ENCODE data around the gene INPP4A.

INPP4A gene

DNA sequence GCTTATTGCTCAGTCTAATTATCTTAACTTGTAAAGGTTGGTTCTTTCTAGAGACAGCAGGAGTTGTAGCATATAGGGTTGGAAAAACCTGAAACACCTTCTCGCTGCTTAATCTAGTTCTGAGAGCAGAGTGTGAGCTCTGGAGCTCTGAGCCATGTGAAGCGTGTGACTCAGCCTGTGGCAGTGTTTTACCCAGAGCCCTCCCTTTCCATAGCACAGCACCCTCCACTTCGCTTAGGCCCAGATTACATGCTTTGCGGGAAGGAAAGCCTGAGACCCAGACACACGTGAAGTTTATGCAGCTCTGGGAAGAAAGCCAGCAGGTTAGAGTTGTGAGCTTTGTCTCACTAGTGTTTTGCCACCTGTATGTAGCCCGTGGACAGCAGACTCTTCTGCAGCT, 74.5 kb downstream of the INPP4A start:
- no peak for DNase-seq

GRCh38 chr2:98519851-98520250, 75.2 kb downstream of the INPP4A start:
- no peak for DNase-seq

GRCh38 chr2:98520806-98521205, 76.1 kb downstream of the INPP4A start:
- no peak for DNase-seq

DNA sequence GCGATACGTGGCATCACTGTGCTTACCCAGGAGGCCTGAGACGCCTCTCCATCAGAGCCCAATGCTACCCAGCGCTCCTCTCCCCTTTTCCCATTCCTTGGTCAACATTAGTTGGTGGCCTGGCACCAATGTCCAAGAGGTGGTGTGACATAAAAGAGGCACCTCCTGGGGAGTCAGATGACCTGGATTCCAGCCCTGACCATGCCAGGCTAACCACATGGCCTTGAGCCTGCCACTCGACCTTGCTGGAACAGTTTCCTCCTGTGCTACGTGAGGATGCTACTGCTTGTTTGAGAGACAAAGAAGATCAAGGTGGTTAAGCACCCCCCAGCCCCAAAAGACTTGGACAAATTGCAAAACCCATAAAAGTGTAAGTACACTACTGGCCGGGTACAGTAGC, 76.6 kb downstream of the INPP4A start:
- no peak for DNase-seq

GRCh38 chr2:98522854-98523253, 78.2 kb downstream of the INPP4A start:
- no peak for DNase-seq

- DNase-seq, result no peak
Measured at GRCh38 chr2:98524168-98524567, 79.5 kb downstream of the INPP4A start.

GRCh38 chr2:98528349-98528748, 83.7 kb downstream of the INPP4A start:
- no peak for DNase-seq

- no peak for DNase-seq
Measured at GRCh38 chr2:98530114-98530513, 85.5 kb downstream of the INPP4A start.

- DNase-seq, result no peak
Measured at GRCh38 chr2:98532756-98533155, 88.1 kb downstream of the INPP4A start.

DNA sequence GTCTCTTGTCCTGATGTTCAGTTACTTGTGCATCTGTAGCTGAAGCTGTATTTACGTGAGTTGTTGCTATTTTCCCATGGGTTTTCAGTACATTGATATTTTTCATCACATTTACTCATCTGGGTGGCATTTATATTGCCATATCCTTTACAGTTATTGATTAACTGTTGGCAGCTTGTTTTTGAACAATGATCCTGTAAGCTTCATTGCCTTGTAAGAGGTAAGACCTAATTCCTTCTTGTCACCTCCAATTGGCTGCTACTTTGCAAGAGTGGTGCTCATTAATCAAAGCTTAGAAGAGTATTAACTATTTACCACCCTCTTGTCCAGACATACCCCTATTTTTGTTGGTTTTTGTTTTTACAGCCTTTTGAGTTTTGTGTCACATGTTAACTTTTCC, 88.9 kb downstream of the INPP4A start:
- no peak for DNase-seq

DNA sequence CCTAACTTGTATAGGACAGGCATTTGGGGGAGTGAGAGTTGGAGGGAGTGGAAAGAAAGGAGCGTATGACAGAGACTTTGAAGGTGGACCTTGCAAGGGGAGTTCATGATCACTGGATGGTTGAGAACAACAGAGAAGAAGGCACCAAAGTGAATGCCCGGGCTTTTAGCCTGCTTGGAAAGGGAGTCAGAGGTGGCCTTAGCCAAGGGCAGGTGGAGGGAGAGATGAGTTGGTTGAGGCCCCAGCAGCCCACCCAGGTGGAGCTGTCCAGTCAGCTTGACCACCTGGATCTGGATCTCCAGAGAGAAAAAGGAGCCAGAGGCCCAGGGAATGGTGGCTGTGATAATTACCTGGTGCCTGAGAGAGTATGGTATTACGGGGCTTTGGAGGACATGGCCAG, 90.1 kb downstream of the INPP4A start:
- no peak for DNase-seq

- no peak for DNase-seq
Measured at GRCh38 chr2:98535971-98536677, 91.5 kb downstream of the INPP4A start.

GRCh38 chr2:98537390-98538126, 92.9 kb downstream of the INPP4A start:
- no peak for DNase-seq

DNA sequence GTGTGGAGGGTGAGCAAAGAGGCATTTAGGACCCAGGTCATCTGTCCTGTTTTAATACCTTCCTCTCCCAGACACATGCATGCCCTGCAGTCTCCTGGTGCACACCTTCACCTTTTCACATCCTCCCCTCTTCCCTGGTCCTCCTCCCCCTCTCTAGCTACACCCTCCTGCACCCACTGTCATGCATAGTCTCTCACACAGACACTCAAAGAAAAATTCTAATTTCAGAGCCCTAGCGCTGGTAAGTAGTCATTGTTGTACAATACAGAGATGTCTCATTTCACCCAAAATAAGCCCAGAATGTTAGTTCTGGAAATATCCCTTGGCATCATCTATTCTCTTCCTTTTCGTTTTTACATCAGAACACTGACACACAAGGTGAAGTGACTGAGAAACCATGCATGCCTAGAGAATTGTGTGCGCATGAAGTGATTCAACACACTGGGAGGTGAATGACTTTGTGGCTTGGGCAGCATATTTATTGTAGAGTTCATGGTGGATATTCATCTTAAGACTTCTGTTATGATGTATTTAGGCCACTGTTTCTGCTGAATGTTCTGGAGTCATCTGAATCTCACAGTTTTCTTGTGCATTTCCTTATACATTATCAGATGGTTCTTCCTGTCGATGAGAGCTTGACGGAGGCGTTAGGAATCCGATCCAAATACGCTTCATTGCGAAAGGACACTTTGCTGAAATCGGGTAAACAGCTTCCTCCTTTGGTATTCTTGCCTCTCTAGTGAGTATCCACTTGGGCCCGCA, 93.8 kb downstream of the INPP4A start:
- DNase-seq, result no peak

GRCh38 chr2:98539056-98539735, 94.5 kb downstream of the INPP4A start:
- no peak for DNase-seq

GRCh38 chr2:98540536-98540935, 95.9 kb downstream of the INPP4A start:
- DNase-seq, result no peak

GRCh38 chr2:98541489-98541888, 96.8 kb downstream of the INPP4A start:
- DNase-seq, result no peak

GRCh38 chr2:98541906-98542305, 97.2 kb downstream of the INPP4A start:
- no peak for DNase-seq

GRCh38 chr2:98543214-98543613, 98.6 kb downstream of the INPP4A start:
- no peak for DNase-seq

DNA sequence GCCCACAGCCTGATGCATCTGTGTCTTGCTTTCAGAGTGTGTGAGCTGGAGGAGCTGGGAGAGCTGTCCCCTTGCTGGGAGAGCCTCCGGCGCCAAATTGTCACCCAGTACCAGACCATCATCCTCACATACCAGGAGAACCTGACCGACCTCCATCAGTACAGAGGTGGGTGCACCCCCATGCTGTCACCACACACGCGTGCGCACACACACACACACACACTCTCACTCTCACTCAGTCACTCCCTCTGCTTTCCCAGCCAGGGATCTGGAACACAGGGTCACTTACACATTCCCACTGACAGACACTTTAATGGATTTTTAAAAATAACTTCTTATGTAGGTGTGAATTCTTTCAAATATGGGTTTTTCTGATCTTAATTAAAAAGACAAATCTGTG, 99.2 kb downstream of the INPP4A start:
- DNase-seq, result no peak

- DNase-seq, result no peak
Measured at GRCh38 chr2:98545591-98545990, 100.9 kb downstream of the INPP4A start.

DNA sequence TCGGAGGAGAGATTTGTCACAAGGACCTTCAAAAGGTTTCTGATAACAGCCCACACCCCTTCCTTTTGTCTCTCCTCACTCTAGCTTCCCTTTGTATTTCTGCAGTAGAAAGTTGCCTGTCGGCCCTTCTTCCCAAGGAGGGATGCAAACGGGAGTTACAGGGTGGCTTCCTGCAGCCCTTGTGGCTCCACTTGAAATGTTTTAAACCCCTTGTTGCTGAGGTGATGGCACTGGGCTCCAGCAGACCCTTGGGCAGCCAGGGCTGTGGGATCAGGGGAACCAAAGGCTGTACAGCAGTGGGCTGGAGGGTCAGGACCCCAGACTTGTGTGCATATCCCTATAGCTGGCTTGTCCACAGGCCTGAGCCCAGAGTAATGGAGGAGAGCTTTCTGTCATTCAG, 101.5 kb downstream of the INPP4A start:
- no peak for DNase-seq

- DNase-seq, result no peak
Measured at GRCh38 chr2:98547092-98547790, 102.6 kb downstream of the INPP4A start.
